Stimulated activated CD4-positive, alpha-beta T cell treated with anti-CD3 and anti-CD28 coated beads, Interleukin-15, amount 100 ng/mL, for 48 hours (primary cell): Measurements from ENCODE around the gene PARP14.
"Not testable (repeated sequence)": the region's sequence is repeated elsewhere in the genome, so short reads cannot be mapped to it uniquely, and the experiment has no call there.

Experiments
- DNase-seq, 2 donors: peaks; one replicate each; pipeline ENCODE4 v3.0.0-alpha.2; 2020; ENCODE audit warnings: low read depth in 2 of 2

The PARP14 gene

DNA sequence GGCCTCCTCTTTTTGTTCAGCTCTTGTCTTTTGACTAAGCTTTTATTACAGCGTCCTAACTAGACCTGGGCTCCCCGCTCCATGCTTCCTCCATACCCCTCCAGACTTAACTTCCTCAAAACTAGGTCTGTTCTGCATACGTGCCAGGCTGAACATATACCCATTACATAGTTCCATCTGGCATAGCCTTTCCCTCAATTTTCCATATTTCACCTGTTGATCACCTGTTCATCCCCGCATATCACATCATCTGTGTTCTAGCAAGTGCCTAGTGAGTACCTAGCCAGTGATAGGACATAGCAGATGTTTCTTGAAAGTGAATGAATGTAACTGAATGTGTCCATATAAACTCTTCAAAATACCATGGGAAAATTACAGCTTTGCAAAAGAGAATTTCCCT is 36.0 kb downstream of the PARP14 start:
- no peak for DNase-seq

DNA sequence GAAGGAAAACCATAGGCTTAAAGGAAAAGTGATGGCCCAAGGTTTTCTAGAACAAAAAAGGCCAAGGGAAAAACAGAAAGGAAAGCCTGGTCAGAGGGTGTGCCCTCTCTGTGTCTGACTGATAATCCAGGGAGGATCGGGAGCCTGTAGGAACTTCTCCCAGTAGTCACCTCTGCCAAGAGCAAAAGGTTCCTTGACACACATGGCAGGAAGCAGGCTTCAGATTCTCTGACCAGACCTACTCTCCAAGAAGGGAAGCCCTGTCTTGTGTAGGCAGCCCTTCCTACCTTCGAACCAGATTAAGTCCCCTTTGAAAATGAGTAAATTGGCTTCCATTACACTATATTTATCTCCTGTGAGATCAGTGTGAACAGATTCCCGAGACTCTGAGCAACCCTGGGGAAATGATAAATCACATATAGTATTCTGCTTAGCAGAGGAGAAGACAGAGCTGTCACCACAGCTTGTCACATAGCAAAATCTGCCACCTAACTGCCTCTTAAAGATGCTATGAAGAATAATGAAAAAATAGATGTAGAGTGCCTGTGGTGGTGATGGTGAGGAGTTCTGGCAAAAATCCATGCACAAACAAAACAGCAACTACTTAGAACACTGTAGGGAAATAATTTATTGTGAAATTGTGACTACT is 38.8 kb downstream of the PARP14 start:
- DNase-seq: no peak

DNA sequence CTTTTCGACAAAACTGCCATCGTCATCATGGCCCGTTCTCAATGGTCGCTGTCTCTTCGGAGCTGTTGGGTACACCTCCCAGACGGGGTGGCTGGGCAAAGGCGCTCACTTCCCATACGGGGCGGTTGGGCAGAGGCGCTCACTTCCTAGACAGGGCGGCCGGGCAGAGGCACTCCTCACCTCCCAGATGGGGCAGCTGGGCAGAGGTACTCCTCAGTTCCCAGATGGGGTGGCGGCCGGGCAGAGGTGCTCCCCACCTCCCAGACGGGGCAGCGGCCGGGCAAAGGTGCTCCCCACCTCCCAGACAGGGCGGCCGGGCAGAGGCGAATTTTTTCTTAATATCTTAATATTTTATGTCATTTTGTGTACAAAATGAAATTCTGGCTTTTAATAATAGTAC is 44.5 kb downstream of the PARP14 start:
- DNase-seq: no peak

DNA sequence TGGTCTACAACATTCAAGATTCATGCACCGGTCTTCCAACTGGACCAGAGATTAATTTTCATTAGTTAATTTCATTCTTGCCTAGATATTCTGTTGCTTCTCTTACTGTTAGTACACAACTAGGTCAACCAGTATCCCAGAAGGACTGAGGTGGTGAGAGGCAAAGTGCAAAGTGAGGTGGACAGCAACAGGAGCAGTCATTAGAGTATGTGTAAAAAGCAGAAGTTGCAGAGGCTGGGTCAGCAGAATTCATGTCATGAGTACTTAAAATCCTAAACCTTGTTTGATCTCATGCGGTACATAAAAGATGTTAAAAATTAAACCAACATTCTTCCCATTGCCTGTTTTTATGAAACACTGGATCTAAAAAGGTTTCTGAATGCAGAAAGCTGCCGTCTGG is 46.7 kb downstream of the PARP14 start:
- DNase-seq: no peak

DNA sequence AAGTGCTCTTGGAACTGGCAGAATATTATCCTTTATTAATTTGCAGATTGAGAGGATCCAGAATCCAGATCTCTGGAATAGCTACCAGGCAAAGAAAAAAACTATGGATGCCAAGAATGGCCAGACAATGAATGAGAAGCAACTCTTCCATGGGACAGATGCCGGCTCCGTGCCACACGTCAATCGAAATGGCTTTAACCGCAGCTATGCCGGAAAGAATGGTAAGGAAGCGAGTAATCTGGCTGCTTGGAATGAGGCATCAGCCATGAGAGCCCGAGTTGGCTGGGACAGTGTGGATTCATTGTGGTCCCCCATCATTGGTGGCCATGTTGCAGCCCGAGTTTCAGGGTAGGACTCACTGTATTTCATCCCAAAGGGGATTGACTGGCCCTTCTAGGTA is 47.1 kb downstream of the PARP14 start:
- no peak for DNase-seq

DNA sequence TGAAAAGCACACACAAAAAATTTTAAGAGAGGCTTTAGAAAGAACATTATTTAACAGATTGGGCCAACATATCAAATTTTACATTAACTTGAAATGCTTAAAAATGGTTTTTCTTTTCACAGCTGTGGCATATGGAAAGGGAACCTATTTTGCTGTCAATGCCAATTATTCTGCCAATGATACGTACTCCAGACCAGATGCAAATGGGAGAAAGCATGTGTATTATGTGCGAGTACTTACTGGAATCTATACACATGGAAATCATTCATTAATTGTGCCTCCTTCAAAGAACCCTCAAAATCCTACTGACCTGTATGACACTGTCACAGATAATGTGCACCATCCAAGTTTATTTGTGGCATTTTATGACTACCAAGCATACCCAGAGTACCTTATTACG is 47.5 kb downstream of the PARP14 start:
- DNase-seq: no peak

DNA sequence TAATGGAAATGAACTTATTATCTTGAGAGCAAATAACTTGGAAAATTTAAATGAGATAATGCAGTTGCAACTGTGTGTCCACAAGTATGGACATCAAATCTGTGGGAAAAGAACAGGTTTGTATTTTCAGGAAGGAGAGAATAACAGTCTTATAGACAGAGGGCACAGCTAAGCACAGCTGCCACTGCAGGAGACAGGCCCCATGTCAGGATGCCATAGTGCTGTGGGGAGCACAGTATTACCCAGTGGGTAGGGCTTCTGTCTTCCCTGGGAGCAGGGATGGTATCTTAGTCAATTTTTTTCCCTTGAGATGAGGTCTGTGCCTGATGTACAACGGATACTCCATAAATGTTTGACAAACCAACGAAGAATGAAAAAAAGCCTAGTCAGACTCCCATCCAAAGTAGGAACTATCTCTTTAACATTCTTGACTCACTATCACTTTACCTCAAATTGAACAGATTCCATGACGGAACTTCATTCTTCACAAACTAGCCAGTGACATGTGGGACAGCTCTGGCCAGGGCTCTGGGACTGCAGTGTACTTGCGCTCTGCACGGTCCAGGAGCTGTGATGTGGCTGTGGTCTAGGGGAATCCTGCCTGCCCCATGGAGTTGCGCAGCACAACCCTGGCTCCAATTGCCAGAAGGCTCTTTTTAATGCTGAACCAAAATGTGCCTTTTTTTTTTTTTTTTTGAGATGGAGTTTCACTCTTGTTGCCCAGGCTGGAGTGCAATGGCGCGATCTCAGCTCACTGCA is 48.3 kb downstream of the PARP14 start:
- DNase-seq: no peak

DNA sequence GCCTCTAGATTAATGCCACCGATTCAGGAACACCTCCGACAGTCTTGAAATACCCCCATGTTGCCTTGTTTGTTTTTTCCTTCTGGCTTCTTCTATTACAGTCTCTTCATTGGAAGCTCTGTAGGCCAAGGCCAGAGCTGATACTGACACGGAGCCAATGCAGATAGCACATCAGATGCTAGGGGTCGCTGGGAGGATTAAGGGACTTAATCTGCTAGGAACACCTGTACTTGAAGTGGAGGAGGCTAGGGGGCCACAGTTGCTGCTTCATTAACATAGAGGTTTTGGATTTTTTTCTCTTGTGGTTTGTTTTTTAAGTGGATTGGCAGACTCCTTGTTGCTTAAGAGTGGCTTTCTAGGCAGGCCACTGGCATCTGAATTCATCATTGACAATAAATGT is 49.6 kb downstream of the PARP14 start:
- no peak for DNase-seq

DNA sequence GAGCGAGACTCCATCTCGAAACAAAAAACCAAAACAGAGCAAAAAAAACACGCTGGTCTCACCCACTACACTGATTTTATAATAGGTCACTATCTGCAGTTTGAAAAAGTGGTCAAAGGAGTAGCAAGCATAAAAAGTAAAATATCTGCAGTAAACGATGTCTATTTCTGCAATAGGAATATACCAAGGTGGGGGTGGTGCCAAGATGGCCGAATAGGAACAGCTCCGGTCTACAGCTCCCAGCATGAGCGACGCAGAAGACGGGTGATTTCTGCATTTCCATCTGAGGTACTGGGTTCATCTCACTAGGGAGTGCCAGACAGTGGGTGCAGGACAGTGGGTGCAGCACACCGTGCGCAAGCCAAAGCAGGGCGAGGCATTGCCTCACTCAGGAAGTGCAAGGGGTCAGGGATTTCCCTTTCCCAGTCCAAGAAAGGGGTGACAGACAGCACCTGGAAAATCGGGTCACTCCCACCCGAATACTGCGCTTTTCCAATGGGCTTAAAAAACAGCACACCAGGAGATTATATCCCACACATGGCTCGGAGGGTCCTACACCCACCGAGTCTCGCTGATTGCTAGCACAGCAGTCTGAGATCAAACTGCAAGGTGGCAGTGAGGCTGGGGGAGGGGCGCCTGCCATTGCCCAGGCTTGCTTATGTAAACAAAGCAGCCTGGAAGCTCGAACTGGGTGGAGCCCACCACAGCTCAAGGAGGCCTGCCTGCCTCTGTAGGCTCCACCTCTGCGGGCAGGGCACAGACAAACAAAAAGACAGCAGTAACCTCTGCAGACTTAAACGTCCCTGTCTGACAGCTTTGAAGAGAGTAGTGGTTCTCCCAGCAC is 52.3 kb downstream of the PARP14 start:
- DNase-seq: not testable (repeated sequence)

DNA sequence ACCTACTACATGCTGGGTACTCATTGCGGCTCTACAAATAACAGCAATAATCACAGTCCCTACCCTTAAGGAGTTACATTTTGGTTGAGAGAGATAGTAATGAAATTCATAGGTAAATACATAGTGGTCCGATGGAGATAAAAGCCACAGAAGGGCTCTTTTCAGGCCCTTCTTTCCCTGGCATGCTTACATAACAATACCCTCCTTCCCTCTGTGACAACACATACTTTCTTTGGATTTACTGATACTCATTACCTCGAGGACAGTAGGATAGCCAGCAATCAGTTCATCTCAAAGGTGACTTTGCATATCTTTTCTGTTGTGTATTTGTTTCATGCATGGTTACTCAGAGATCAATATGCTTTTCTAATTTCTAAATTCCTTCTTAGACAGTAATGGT is 58.5 kb downstream of the PARP14 start:
- no peak for DNase-seq

DNA sequence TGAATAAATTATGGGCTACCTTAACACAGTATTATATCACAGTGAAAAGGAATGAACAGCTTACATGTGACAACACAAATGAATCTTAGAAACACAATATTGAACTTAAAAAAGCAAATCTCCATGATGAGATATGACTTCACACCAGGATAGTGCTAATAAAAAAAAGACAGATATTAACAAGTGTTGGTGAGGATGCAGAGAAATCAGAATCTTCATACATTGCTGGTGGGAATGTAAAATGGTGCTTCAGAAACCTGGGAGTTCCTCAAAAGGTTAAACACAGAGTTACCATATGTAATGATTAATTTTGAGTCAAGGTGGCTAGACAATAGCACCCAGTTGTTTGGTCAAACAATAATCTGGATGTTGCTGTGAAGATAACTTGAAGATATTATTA is 61.6 kb downstream of the PARP14 start:
- DNase-seq: no peak

DNA sequence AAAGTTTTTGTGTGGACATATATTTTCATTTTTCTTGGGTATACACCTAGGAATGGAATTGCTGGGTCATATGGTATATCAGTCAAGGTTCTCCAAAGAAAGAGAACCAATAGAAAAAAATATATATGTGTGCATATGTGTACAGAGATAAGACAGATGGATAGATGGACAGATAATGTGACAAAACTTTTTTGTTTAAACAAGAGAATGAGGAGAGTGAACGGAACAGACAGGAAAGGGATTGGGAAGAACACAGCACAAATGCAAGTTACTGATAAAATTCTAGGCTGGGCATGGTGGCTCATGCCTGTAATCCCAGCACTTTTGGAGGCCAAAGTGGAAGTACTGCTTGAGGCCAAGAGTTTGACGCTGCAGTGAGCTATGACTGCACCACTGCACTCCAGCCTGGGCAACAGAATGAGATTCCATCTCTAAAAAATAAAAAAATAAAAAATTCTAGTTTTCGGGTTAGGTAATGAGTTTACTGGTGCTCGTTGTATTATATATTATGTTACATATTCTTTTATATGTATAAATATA is 63.0 kb downstream of the PARP14 start:
- DNase-seq: no peak

DNA sequence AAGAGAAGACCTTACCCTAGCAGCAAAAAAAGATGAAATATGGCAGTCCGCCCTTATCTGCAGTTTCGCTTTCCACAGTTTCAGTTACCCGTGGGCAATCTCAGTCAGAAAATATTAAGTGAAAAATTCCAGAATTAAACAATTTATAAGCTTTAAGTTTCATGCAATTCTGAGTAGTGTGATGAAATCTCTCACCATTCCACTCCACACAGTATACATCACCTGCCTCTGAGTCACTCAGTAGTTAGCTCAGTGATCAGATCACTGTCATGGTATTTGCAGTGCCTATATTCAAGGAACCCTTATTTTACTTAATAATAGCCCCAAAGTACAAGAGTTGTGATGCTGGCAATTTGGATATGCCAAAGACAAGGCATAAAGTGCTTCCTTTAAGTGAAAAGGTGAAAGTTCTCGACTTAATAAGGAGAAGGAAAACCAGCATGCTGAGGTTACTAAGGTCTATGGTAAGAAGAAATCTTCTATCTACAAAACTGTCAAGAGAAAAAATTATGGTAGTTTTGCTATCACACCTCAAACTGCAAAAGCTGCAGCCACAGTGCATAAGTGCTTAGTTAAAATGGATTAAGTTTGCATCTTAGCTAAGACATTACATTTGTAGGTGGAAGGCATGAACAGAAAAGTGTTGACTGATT is 64.9 kb downstream of the PARP14 start:
- DNase-seq: no peak

DNA sequence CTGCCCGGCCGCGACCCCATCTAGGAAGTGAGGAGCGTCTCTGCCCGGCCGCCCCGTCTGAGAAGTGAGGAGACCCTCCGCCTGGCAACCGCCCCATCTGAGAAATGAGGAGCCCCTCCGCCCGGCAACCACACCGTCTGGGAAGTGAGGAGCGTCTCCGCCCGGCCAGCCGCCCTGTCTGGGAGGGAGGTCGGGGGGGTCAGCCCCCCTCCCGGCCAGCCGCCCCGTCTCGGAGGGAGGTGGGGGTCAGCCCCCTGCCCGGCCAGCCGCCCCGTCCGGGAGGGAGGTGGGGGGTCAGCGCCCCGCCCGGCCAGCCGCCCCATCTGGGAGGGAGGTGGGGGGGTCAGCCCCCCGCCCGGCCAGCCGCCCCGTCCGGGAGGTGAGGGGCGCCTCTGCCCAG is 66.7 kb downstream of the PARP14 start:
- not testable (repeated sequence) for DNase-seq

DNA sequence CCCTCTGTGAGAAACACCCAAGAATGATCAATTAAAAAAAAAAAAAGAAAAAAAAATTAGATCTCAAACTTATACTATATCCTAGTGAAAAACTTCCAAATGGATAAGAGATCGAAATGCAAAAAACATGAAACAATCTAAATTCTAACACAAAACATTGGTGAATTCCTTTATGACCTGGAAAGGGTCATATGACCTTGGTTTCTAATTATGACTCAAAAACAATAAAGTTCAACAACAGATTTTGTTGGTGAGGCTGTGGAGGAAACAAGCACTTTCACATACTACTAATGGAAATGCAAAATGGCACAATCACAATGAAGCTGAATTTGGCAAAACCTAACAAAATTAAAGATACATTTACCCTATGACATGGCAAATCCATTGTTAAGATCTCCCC is 67.7 kb downstream of the PARP14 start:
- DNase-seq: no peak

DNA sequence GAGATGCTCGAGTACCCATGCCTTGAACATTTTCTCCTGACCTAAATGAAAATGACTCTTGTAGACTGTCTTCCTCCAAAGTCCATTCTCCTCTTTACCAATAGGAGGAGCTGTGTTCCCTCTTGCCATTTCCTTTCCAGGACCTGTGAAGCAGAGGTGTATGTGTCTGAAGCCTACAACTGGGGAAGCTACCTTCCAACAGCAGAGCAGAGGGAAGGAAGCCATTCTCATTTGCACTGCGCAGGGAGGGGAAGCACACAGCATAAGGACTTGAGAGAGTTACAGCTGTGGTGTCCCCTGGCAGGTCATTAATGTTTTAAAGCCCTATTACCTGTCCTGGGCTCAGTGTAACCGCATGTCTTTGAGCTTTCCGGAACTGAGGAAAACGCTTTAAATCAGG is 74.3 kb downstream of the PARP14 start:
- no peak for DNase-seq

DNA sequence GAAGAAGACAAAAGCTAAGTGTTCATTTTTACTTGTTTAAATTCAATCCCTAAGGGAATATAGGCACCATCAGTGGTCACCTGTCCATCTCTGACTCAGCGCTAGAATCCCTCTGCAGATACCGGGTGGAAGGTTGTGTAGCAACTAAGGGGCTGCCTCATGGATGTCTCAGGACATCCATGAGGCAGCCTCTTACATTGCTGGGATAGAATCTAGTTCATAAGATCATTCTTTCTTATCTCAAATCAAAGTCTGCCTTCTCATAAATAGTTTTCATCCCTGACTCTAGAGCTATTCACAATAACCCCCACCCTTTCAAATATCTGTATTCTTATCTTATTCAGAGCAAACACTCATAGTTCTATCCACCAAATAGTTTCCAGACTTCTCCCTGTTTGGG is 74.9 kb downstream of the PARP14 start:
- DNase-seq: no peak

DNA sequence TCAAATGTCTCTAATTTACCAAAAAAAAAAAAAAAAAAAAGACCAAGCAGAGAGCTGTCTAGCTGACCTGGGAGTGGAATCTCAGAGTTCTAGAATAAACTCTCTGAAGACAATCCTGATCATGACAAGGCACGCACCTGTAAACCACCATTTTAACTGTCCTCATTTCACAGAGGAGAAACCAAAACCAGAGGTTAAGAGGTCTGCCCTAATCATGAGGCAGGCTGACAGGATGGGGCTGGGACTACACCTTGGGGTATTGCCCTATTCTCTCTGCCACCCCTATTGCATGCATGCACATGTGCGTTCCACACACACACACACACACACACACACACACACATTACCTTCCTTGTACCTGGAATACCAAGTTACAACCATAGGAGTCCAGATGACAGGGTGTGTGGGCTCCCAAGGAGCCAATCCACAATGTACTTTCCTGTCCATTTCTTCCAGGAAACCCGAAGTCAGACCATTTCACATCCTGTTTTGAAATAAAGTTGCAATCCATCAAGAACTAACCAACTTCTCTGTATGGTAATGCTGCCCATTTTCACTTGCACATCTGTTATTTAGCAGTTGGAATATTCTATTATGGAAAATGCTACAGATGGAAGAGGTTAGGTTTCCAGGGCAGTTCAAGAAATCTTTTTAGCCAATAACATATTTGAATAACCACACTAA is 78.4 kb downstream of the PARP14 start:
- no peak for DNase-seq

DNA sequence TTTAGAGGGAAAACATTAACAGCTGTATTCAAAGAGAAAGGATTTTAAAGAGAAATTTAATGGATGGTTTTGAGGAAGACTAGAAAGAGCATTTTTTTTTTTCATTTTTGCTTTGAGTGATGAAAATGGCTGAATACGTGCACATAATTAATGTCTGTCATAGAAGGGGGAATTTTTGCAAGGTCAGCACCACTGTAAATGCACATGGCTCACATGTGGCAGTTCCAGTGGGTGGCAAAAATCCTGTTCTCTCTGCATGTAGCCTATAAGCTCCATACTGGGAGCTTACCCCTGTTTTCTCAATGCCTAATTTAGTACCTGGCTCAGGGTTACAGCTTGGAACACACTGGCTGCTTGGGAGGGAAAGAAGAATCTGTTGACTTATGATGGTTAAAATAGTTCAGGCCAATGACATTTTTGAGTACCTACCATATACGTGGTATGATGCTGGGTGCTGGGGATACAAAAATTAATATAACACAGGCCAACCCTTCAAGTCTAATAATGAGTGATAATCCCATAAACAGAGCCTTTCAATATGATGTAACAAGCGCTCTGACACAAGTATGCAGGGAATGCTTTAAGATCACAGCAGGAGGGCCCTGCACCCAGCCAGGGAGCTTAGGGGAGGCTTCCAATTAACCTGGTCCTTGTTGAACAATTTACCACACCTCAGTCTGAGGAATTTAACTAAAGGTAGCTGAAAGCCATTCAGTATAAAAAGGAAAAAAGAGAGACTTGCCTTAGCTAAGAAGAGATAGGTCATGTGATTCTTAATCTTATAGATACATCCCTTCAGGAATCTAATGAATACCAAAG is 80.0 kb downstream of the PARP14 start:
- DNase-seq: no peak

DNA sequence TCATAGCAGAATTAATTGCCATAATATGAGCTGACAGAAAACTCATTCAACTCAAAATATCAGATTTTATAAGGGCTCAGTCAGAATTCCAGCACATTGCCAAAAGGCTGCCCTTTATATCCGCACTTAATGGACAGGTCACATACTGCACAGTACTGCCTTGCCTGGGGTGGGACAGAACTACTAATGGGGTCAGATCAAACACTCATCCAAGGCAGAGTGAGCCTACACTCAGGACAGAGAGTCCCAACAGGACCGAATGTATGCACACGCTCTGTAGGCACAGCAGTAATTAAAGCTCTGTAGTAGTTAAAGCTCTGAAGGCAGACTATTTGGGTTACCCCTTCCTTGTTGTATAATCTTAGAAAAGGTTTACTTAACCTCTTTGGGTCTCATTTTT is 85.8 kb downstream of the PARP14 start:
- DNase-seq: no peak
